Tibial nerve (tissue), 4 donors: ENCODE data around the gene SSH2.

Experiments
- CTCF ChIP-seq, 5 experiments: fragments of 200-600 bp in 3 of 5; fragments of 450-650 bp in 2 of 5; sonication (generic) in 3 of 5; IDR thresholded peaks; one replicate each; pipeline ENCODE4 v1.5.1; 2016 to 2019; ENCODE audit warnings: antibody characterized with exemption in 5 of 5, mild to moderate bottlenecking in 3 of 5, moderate library complexity in 2 of 5
- EP300 ChIP-seq, 2 donors: sonication (generic); formaldehyde crosslinking; IDR thresholded peaks; one replicate each; pipeline ENCODE4 v1.6.1; 2017; ENCODE audit warnings: antibody characterized with exemption in 2 of 2, mild to moderate bottlenecking in 1 of 2
- POLR2A ChIP-seq, 2 donors: fragments of 450-650 bp; IDR thresholded peaks; one replicate each; pipeline ENCODE4 v1.6.1; 2017; ENCODE audit warnings: antibody characterized with exemption in 2 of 2, mild to moderate bottlenecking in 2 of 2, moderate library complexity in 2 of 2

GRCh38 chr17:29742210-29742513 lies 187.9 kb downstream of the SSH2 start:
- TF ChIP-seq CTCF (IDR thresholded peaks at IDR 0.05) (no peak), POLR2A (IDR thresholded peaks at IDR 0.05) (no peak), EP300 (IDR thresholded peaks at IDR 0.05) (no peak)
